Ecto neural progenitor cell (in vitro differentiated cells): ENCODE measurements around the gene ABL2.
"Not testable (repeated sequence)": the region's sequence is repeated elsewhere in the genome, so short reads cannot be mapped to it uniquely, and the experiment has no call there.

Experiments
- DNase-seq: peaks from one replicate; pipeline ENCODE4 v3.0.0-alpha.2; 2018; ENCODE audit warnings: low spot score

ABL2 gene

GRCh38 chr1:179135168-179135567, 94.3 kb downstream of the ABL2 start:
- DNase-seq: not testable (repeated sequence)

- no peak for DNase-seq
Observed at GRCh38 chr1:179129702-179130473, 99.6 kb downstream of the ABL2 start.

GRCh38 chr1:179128520-179128919, 101.0 kb downstream of the ABL2 start:
- no peak for DNase-seq

DNA sequence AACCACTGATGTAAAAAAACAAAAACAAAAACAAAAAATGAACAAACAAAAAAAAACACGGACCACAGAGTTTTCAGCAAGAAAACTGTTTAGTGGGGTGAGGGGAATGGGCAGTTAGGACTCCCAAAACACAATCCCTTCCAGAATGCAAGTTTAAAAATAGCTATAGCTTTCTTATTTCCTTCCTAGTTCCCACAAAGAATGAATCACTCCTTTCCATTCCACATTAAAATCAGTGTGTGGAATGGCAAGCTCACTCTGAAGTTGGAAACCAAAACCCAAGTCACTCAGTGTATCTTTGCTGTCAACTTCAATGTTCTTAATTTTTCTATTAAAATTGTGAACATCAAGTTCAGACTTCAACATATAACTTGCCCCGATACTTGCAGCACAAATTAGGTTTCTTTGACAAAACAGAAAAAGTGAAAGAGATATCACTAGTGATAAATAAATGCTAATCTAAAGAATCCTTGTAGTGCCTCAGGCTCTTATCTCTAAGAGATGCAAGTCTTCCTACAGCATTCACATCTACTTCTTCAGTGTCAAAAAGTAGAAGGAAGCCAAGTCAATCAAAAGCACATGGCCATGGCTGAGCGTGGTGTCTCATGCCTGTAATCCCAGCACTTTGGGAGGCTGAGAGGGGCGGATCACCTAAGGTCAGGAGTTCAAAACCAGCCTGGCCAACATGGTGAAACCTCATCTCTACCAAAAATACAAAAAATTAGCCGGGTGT, 102.1 kb downstream of the ABL2 start:
- no peak for DNase-seq

GRCh38 chr1:179126338-179127060, 103.0 kb downstream of the ABL2 start:
- no peak for DNase-seq

GRCh38 chr1:179124873-179125272, 104.6 kb downstream of the ABL2 start:
- no peak for DNase-seq

- DNase-seq: no peak
Observed at GRCh38 chr1:179121159-179121938, 108.1 kb downstream of the ABL2 start.

DNA sequence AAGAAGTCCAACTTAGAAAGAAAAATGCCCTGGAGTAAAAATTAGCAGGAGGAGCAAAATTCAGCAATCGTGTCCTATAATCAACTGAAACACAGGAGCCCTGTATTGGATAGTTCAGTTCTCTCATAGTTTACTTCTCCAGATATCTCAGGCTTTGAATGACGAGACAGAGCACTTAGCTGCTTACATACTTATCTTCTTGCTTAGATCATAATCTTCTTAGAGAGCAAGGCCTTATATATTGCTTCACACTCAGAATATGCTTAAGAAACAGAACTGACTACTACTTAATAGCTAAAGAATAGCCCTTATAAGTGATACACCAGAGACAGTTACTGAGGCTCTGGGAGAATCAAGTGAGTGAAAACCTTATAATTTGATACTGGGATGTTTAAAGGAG, 108.7 kb downstream of the ABL2 start:
- DNase-seq: no peak

- no peak for DNase-seq
Observed at GRCh38 chr1:179119513-179119912, 110.0 kb downstream of the ABL2 start.

GRCh38 chr1:179115181-179115580, 114.3 kb downstream of the ABL2 start:
- no peak for DNase-seq

- no peak for DNase-seq
Observed at GRCh38 chr1:179108644-179109043, 120.8 kb downstream of the ABL2 start.

GRCh38 chr1:179107706-179108629, 121.5 kb downstream of the ABL2 start:
- no peak for DNase-seq

- no peak for DNase-seq
Observed at GRCh38 chr1:179105393-179105792, 124.1 kb downstream of the ABL2 start.

GRCh38 chr1:179104611-179105250, 124.7 kb downstream of the ABL2 start:
- DNase-seq: no peak

GRCh38 chr1:179103999-179104398, 125.5 kb downstream of the ABL2 start:
- DNase-seq: no peak

DNA sequence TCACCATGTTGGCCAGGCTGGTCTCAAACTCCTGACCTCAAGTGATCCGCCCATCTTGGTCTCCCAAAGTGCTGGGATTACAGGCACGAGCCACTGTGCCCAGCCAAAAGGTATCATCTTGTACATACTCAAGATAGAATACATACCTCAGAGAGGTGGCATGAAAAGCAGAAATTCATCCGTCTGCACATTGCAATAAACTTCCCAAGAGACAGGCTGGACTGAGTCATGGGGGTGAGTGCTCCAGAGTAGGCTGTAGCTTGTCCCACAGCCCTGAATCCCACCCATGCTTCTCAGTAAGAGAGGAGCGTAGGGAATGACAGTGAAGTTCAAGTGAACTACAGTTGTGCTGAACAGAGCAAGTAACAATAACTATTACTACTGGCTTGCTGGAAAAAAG, 127.9 kb downstream of the ABL2 start:
- no peak for DNase-seq

GRCh38 chr1:179099891-179100290, 129.6 kb downstream of the ABL2 start:
- DNase-seq: no peak

GRCh38 chr1:179095924-179096323, 133.6 kb downstream of the ABL2 start:
- DNase-seq: no peak

- no peak for DNase-seq
Observed at GRCh38 chr1:179095377-179095776, 134.1 kb downstream of the ABL2 start.

- DNase-seq: no peak
Observed at GRCh38 chr1:179094818-179095217, 134.7 kb downstream of the ABL2 start.
